H9 (cell line): ENCODE results near the gene FAM229B. TPM values are rescaled to one million over a fixed set of nuclear protein-coding genes. Genes with fewer than 3 reads are reported as not detected.
A peak's percentile ranks its signal among the peaks of the same experiment; 100 is the strongest.

Experiments used
- DNase-seq: peaks from one replicate; pipeline ENCODE4 v3.0.0-alpha.2; 2017
- H2AFZ ChIP-seq: one replicate; pipeline ENCODE4 v1.6.1; 2013; ENCODE audit warnings: mild to moderate bottlenecking, low read length, control low read depth, moderate library complexity
- H2AK5ac ChIP-seq: 2 replicates; pipeline ENCODE4 v1.6.1; 2013; ENCODE audit warnings: low read length, control low read depth, mixed read lengths; ENCODE audit not compliant: insufficient read length
- H2BK120ac ChIP-seq: one replicate; pipeline ENCODE4 v1.6.1; 2013; ENCODE audit warnings: low read depth, mild to moderate bottlenecking, low read length, control low read depth, inconsistent platforms; ENCODE audit not compliant: poor library complexity, severe bottlenecking
- H2BK12ac ChIP-seq: 2 replicates; pipeline ENCODE4 v1.6.1; 2013; ENCODE audit warnings: low read length, control low read depth, mixed read lengths, low read depth; ENCODE audit not compliant: insufficient read length
- H2BK15ac ChIP-seq: 2 replicates; pipeline ENCODE4 v1.6.1; 2013; ENCODE audit warnings: low read depth, low read length, control low read depth
- H2BK20ac ChIP-seq: one replicate; pipeline ENCODE4 v1.6.1; 2013; ENCODE audit warnings: low read depth, mild to moderate bottlenecking, low read length, control low read depth, inconsistent platforms; ENCODE audit not compliant: poor library complexity, severe bottlenecking
- H2BK5ac ChIP-seq: 2 replicates; pipeline ENCODE4 v1.6.1; 2013; ENCODE audit warnings: low read length, control low read depth, mixed read lengths; ENCODE audit not compliant: insufficient read length
- H3K14ac ChIP-seq: 2 replicates; pipeline ENCODE4 v1.6.1; 2013; ENCODE audit warnings: low read length, control low read depth; ENCODE audit not compliant: insufficient read depth
- H3K18ac ChIP-seq: 2 replicates; pipeline ENCODE4 v1.6.1; 2013; ENCODE audit warnings: low read depth, mild to moderate bottlenecking, mixed read lengths, low read length, control low read depth; ENCODE audit not compliant: insufficient read length
- H3K23ac ChIP-seq: 2 replicates; pipeline ENCODE4 v1.6.1; 2013; ENCODE audit warnings: low read length, control low read depth, mixed read lengths, low read depth; ENCODE audit not compliant: insufficient read length
- H3K23me2 ChIP-seq: 2 replicates; pipeline ENCODE4 v1.6.1; 2013; ENCODE audit warnings: low read depth, mild to moderate bottlenecking, mixed read lengths, low read length, control low read depth; ENCODE audit not compliant: insufficient read length, poor library complexity, severe bottlenecking
- H3K27ac ChIP-seq: 2 replicates; pipeline ENCODE4 v1.5.1; 2013; ENCODE audit warnings: low read length, control low read depth, mixed read lengths, low read depth; ENCODE audit not compliant: insufficient read length
- H3K27me3 ChIP-seq: 2 replicates; pipeline ENCODE4 v1.6.1; 2013; ENCODE audit warnings: low read length, control low read depth, inconsistent platforms; ENCODE audit not compliant: insufficient read depth
- H3K4ac ChIP-seq: 2 replicates; pipeline ENCODE4 v1.6.1; 2013; ENCODE audit warnings: low read depth, mild to moderate bottlenecking, control low read depth, inconsistent platforms, low read length, moderate library complexity
- H3K4me1 ChIP-seq: 2 replicates; pipeline ENCODE4 v1.6.1; 2013; ENCODE audit warnings: low read length, control low read depth, inconsistent platforms; ENCODE audit not compliant: insufficient read depth
- H3K4me2 ChIP-seq: 2 replicates; pipeline ENCODE4 v1.6.1; 2013; ENCODE audit warnings: low read length, control low read depth, mixed read lengths; ENCODE audit not compliant: insufficient read length, insufficient read depth
- H3K56ac ChIP-seq: 2 replicates; pipeline ENCODE4 v1.6.1; 2013; ENCODE audit warnings: low read depth, mild to moderate bottlenecking, mixed read lengths, low read length, control low read depth; ENCODE audit not compliant: insufficient read length
- H3K79me1 ChIP-seq: 2 replicates; pipeline ENCODE4 v1.6.1; 2013; ENCODE audit warnings: low read depth, mild to moderate bottlenecking, moderate library complexity, low read length, control low read depth, inconsistent platforms; ENCODE audit not compliant: insufficient read depth, poor library complexity, severe bottlenecking
- H3K79me2 ChIP-seq: 2 replicates; pipeline ENCODE4 v1.6.1; 2013; ENCODE audit warnings: low read length, control low read depth, inconsistent platforms; ENCODE audit not compliant: insufficient read depth
- H3K9ac ChIP-seq: 2 replicates; pipeline ENCODE4 v1.6.1; 2013; ENCODE audit warnings: low read length, control low read depth, mixed read lengths; ENCODE audit not compliant: insufficient read length; ENCODE audit errors: extremely low read depth
- H3K9me3 ChIP-seq: one replicate; pipeline ENCODE4 v1.6.1; 2013; ENCODE audit warnings: low read depth, low read length, inconsistent platforms; ENCODE audit not compliant: control insufficient read depth
- H3T11ph ChIP-seq: one replicate; pipeline ENCODE4 v1.6.1; 2013; ENCODE audit warnings: mild to moderate bottlenecking, low read length, control low read depth, inconsistent platforms
- H4K20me1 ChIP-seq: one replicate; pipeline ENCODE4 v1.6.1; 2013; ENCODE audit not compliant: control insufficient read depth, insufficient read length, insufficient read depth
- H4K5ac ChIP-seq: 2 replicates; pipeline ENCODE4 v1.6.1; 2013; ENCODE audit warnings: low read depth, mild to moderate bottlenecking, mixed read lengths, low read length, control low read depth; ENCODE audit not compliant: insufficient read length
- H4K8ac ChIP-seq: replicated peaks from 2 replicates; pipeline ENCODE4 v1.6.1; 2013; ENCODE audit warnings: low read length, control low read depth, mixed read lengths, low read depth; ENCODE audit not compliant: insufficient read length
- H4K91ac ChIP-seq: 2 replicates; pipeline ENCODE4 v1.6.1; 2013; ENCODE audit warnings: low read depth, mild to moderate bottlenecking, moderate library complexity, mixed read lengths, low read length, control low read depth; ENCODE audit not compliant: insufficient read length
- H3K27ac Mint-ChIP-seq, 3 experiments: 2 replicates in 2 of 3; 3 replicates in 1 of 3; pipeline ENCODE4 v1.8.0; 2020 to 2021; ENCODE audit warnings: mixed read lengths in 3 of 3, mild to moderate bottlenecking in 1 of 3, moderate library complexity in 1 of 3
- H3K27me3 Mint-ChIP-seq: 2 replicates; pipeline ENCODE4 v1.8.0; 2021; ENCODE audit warnings: low read depth, mild to moderate bottlenecking, moderate library complexity, mixed read lengths
- H3K36me3 Mint-ChIP-seq, 3 experiments: 2 replicates in 2 of 3; 3 replicates in 1 of 3; pipeline ENCODE4 v1.8.0; 2020 to 2021; ENCODE audit warnings: low read depth in 3 of 3, mixed read lengths in 3 of 3; ENCODE audit not compliant: insufficient read depth in 1 of 3
- H3K4me1 Mint-ChIP-seq, 2 experiments: 2 replicates each; pipeline ENCODE4 v1.8.0; 2020; ENCODE audit warnings: mixed read lengths in 2 of 2
- H3K4me3 Mint-ChIP-seq, 2 experiments: 2 replicates in 1 of 2; 3 replicates in 1 of 2; pipeline ENCODE4 v1.8.0; 2020 to 2021; ENCODE audit warnings: mild to moderate bottlenecking in 2 of 2, mixed read lengths in 2 of 2, moderate library complexity in 1 of 2
- H3K9me3 Mint-ChIP-seq, 2 experiments: 2 replicates in 1 of 2; 3 replicates in 1 of 2; pipeline ENCODE4 v1.8.0; 2020; ENCODE audit warnings: mild to moderate bottlenecking in 2 of 2, mixed read lengths in 2 of 2, moderate library complexity in 1 of 2
- CTCF ChIP-seq: fragments of 200-600 bp; sonication (generic); conservative IDR thresholded peaks from 3 replicates; pipeline ENCODE4 v1.8.0; 2021; ENCODE audit warnings: antibody characterized with exemption, mild to moderate bottlenecking
- WGBS: extraction: QIAGEN DNeasy Blood & Tissue Kit; methylation state at CpG from one replicate; pipeline ENCODE4 v1.1.7; 2013; ENCODE audit warnings: missing lambda C conversion rate, low lambda C conversion rate, mixed read lengths; ENCODE audit not compliant: insufficient read length; ENCODE audit errors: extremely low coverage; 5-methylcytosine and 5-hydroxymethylcytosine counted together
- long read RNA-seq: library from polyadenylated mRNA; unstranded; transcript quantifications from one replicate; pipeline ENCODE4 v2.0.0, GENCODE V29; 2020
- total RNA-seq: library from RNA; stranded (reverse); gene quantifications from 2 replicates; pipeline ENCODE4 v1.2.1, GENCODE V29; 2021

The FAM229B gene
- 8.2 and 9.0 TPM in 2 replicates for total RNA-seq
- long read RNA-seq, transcript FAM229B-201 (4 exons, 2,543 nt): major isoform, 7 of 13 reads
- long read RNA-seq, partial matches to known transcripts: 0 of 13 reads
- long read RNA-seq, other reads (novel, unspliced or antisense): 6 of 13 reads

GRCh38 chr6:112087136-112087911 is at the start of gene FAM229B, which contains the start of gene TUBE1:
TSS of gene FAM229B (plus strand) at chr6:112087591. CDS start at chr6:112099284, 11,693 bp downstream.
TSS of gene TUBE1 (minus strand) at chr6:112087482. CDS start at chr6:112087434, 48 bp downstream.
- no CpG with 5 or more reads among the region's 60 CpGs for WGBS
- no peak within 1 kb of the TSS for H3K27ac ChIP-seq

More at GRCh38 chr6:112087136-112087911, at the start of gene FAM229B, which contains the start of gene TUBE1:
- Histone ChIP-seq H3K18ac (peak within 1 kb of the TSS; percentile 3), H3T11ph (no peak within 1 kb of the TSS), H3K4me2 (peak within 1 kb of the TSS; percentile 71), H4K8ac (no peak within 1 kb of the TSS), H3K79me1 (no peaks in the 10 kb centered on the region), H2AFZ (peak within 1 kb of the TSS; percentile 17), H2BK12ac (no peak within 1 kb of the TSS), H2AK5ac (no peak within 1 kb of the TSS), H4K20me1 (no peaks in the 10 kb centered on the region), H3K27me3 (no peaks in the 10 kb centered on the region), H3K4ac (no peak within 1 kb of the TSS), H3K9ac (peak within 1 kb of the TSS; percentile 53), H2BK5ac (no peak within 1 kb of the TSS), H3K14ac (peak within 1 kb of the TSS; percentile 59; the same call in 1 of the 2 replicates), H3K79me2 (no peaks in the 10 kb centered on the region), H3K9me3 (no peaks in the 10 kb centered on the region), H3K56ac (no peak within 1 kb of the TSS), H4K91ac (no peak within 1 kb of the TSS), H4K5ac (no peak within 1 kb of the TSS), H3K23me2 (no peaks in the 10 kb centered on the region), H3K4me1 (no peaks in the 10 kb centered on the region), H2BK20ac (no peak within 1 kb of the TSS), H2BK15ac (no peak within 1 kb of the TSS), H3K23ac (no peak within 1 kb of the TSS), H2BK120ac (no peak within 1 kb of the TSS)
- H3K27me3 Mint-ChIP-seq: peaks cover 10% of the 10 kb centered on the region
- H3K4me3 Mint-ChIP-seq: no peak within 1 kb of the TSS
- no peaks in the 10 kb centered on the region for H3K4me1 Mint-ChIP-seq
- H3K36me3 Mint-ChIP-seq: no peaks in the 10 kb centered on the region; a peak in 2 of 7 replicates
- DNase-seq: peak; percentile 97
- TF ChIP-seq CTCF: no peak
- no peaks in the 10 kb centered on the region for H3K9me3 Mint-ChIP-seq
- no peak within 1 kb of the TSS for H3K27ac Mint-ChIP-seq
